COLO668 (cell line): ENCODE results near the gene U2AF2.
"Not testable (repeated sequence)": the region's sequence is repeated elsewhere in the genome, so short reads cannot be mapped to it uniquely, and the experiment has no call there.

Experiments used
- DNase-seq: peaks from one replicate; lab custom pipeline; 2025; ENCODE audit not compliant: unreplicated experiment; lab: John Stamatoyannopoulos, UW

U2AF2 gene

DNA sequence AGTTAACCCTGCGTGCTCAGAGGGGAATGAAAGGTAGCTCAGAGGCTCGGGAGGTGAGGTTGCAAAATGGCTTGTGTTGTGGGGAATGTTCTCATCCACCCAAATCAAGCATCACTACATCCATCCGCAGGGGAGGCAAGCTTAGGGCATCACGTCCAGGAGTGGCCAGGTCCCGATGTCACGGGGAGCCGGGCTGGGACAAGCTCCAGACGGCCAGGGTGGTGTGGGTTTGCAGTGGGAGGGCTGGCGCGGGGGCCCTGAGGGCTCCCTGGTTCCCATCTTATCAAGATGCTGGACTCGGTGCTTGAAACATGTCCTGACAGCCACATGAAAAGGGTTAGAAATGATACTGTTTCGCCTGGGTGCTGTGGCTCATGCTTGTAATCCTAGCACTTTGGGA lies 46.0 kb downstream of the U2AF2 start:
- no peak for DNase-seq

DNA sequence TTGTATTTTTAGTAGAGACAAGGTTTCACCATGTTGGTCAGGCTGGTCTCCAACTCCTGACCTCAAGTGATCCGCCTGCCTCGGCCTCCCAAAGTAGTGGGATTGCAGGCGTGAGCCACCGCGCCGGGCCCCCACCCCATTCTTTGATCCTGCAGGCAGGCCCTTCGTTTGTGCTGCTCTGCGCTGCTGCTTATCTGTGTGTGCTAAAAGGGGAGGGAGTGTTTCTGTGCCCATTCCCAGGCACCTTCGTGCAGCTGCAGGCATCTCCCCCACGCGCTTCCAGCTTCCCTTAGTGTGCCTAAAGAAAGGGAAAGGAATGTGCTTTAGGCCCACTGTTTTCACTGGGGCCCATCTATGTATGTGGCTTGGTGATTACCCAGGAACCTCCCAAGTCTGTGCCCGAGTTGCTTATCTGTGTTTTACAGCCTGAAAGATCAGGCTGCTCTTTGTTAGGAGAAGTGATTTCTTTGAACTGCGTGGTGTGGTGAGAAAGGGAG lies 47.3 kb downstream of the U2AF2 start:
- no peak for DNase-seq

DNA sequence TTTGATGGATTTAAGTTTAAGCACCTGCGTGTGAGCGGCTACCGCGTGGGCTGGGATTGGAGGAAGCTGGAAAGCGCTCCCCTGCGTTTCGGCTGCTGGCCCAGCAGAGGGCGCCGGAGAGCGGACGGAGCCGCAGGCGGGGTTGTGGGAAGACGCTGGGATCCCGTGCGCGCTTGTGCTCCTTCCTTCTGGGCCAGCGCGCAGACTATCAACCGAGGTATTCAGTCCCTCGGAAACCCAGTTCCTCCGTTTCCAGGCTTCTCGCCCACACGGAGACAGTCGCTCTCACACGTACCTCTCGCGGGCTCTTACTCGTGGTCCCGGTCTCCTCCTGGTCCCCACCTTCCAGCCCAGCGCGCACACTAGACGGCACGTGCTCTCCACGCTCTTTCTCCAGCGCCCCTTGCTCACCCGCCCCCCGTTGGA lies 49.0 kb downstream of the U2AF2 start:
- DNase-seq = peak; percentile 6

DNA sequence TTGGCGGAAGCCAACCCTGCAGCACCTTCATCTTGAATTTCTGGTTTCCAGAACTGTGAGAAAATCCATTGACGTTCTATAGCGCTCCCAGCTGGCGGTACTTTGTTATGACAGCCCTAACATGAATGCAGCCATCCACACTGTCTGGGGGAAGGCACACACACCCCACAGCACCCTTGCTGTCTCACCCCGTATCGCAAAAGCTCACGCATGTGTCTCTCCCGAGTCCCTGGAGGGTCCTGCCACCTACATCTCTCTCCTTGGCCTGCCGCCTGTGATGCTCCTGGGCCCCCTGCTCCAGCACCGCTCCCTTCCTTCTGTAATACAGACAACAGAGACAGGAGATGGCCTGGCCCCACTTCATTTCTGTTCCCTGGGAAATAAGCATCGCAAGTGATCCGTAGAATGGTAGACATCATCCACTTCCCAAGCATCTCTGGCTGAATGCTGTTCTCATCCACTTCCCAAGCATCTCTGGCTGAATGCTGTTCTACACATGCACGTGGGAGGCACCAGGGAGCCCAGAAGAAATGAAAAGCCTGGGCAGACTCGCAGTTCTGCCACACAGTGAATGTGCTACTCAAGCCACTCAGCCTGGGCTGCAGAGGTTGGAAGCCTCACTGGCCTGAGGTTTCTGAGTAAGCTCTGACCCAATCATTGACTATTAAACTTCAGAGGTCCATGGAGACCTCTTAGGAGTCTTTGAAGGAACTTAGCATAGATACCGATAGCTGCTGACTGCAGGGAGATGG lies 49.8 kb downstream of the U2AF2 start:
- no peak for DNase-seq

DNA sequence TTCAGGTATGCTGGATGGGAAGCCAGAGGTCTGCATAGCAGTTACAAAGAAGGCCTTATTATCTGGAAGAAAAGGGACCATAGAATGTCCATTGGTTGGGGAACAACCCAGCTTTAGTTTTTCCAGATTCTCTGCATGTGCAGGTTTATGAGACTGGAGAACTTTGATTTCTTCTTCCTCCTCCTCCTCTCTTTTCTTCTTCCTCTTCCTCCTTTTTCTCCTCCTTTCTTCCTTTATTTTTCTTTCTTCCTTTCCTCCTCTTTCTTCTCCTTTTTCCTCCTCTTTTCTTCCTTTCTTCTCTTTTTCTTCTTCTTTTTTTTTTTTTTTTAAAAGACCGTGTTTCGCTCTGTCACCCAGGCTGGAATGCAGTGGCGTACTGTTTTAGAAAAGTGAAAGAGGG lies 51.1 kb downstream of the U2AF2 start:
- DNase-seq = no peak

GRCh38 chr19:55711719-55712118 lies 56.9 kb downstream of the U2AF2 start:
- no peak for DNase-seq

- DNase-seq = no peak
Observed at GRCh38 chr19:55712804-55713631, 58.2 kb downstream of the U2AF2 start.

DNA sequence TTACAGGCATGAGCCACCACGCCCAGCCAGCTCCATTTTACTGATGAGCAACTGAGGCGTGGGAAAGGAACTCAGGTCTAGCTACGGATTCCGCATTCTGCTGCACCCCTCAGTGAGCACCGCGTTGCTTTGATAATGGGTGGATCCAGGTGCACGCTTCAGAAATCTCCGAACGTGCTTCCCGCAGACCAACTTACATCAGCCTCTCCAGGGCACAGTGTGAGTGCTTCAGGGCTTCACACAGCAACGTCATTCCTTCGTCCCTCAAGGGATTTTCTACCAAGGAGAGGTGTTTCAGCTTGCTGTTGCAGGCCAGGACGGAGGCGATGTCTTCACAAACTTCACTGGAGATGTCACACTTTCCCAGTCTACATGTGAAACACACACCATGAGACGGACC lies 61.7 kb downstream of the U2AF2 start:
- no peak for DNase-seq

DNA sequence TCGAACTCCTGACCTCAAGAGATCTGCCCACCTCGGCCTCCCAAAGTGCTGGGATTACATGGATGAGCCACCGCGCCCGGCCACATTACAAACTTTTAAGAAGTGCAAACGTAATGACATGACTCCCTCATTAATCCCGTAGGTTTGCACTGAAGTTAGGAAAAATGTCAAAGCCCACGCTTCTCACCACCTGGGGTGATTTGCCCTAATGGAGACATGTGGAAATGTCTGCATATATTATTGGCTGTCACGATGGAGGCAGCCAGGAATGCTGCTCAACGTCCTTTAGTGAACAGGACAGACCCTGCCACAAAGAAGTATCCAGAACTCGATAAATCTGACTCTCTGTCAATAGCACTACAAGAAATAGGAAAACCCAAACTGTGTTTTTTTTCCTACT lies 62.4 kb downstream of the U2AF2 start:
- no peak for DNase-seq

DNA sequence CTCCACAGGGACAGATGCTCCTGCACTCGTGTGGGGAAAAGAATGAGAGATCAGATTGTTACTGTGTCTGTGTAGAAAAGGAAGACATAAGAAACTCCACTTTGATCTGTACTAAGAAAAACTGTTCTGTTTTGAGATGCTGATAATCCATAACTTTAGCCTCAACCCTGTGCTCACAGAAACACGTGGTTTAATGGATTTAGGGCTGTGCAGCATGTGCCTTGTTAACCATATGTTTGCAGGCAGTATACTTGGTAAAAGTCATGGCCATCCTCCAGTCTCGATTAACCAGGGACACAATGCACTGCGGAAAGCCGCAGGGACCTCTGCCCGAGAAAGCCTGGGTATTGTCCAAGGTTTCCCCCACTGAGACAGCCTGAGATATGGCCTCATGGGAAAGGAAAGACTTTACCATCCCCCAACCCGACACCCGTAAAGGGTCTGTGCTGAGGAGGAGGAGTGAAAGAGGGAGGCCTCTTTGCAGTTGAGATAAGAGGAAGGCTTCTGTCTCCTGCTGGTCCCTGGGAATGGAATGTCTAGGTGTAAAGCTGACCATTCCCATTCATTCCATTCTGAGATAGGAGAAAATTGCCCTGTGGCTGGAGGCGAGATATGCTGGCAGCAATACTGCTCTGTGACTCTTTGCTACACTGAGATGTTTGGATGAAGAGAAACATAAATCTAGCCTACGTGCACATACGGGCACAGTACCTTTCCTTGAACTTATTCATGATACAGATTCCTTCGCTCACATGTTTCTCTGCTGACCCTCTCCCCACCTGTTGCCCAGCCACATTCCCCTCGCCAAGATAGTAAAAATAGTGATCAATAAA lies 63.3 kb downstream of the U2AF2 start:
- DNase-seq = not testable (repeated sequence)

- no peak for DNase-seq
Observed at GRCh38 chr19:55720214-55720746, 65.4 kb downstream of the U2AF2 start.

GRCh38 chr19:55720801-55721200 lies 66.0 kb downstream of the U2AF2 start:
- no peak for DNase-seq

DNA sequence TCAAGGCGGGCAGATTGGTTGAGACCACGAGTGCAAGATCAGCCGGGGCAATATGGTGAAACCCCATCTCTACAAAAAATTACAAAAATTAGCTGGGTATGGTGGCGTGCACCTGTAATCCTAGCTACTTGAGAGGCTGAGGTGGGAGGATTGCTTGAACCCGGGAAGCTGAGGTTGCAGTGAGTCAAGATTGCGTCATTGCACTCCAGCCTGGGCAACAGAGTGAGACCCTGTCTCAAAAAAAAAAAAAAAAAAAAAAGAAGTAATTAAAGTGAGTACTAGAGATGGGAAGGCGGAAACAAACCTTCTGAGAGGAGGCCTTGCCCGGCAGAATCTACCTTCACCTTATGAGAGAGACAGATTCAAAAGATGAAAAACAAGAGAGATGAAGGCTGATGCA lies 68.7 kb downstream of the U2AF2 start:
- DNase-seq = no peak
